Right forelimb (tissue), 1 donor: ENCODE measurements around the gene UBASH3B.
"Not testable (repeated sequence)": the region's sequence is repeated elsewhere in the genome, so short reads cannot be mapped to it uniquely, and the experiment has no call there.

Experiments
- DNase-seq: peaks from one replicate; pipeline ENCODE4 v3.0.0-alpha.2; 2018

UBASH3B gene

GRCh38 chr11:122863154-122863553 is 207.6 kb downstream of the UBASH3B start:
- not testable (repeated sequence) for DNase-seq

DNA sequence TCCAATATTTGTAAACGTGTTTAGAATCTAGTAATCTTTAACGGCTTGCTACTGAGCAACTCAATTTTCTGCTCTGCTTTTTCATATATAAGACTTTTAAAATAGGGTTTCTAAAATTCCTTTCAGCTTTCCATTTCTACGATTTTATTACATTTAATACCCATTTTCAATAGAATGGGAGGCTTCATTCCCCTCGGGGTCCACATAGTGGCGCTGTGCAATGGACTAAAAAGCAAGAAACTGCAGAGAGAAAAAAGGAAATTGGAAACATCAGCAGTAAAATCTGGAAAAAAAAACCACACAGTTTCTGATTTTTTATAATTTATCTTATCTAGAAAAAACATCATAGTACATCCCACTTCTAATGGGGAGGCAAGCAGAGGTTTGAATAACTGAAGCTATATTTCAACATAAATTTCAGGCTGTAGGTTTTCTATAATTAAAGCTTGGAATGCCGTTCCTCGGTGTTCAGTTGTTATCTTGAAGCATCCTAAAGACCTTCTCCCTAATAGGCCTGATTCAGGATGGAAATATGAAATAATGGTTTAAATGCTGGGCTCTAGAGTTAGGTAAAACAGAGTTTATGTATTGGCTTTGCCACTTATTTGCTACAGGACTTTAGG is 208.3 kb downstream of the UBASH3B start:
- DNase-seq, result peak; percentile 56
